ENCODE data around the gene RUFY3.

RUFY3 gene

GRCh38 chr4:70746179-70746839, 24.5 kb downstream of the RUFY3 start:
- ChIA-PET CTCF (no interaction called here), POLR2A (no interaction called here)
- H3K36me3 ChIP-seq (ENCODE audit: control insufficient read depth in 2 of 2, insufficient read depth in 1 of 2, low read length in 2 of 2), result peaks cover 0 to 7% of the 10 kb centered on the region in 2 experiments; a peak in 2 of 3 replicates
- TF ChIP-seq ZSCAN18 (tag by site-specific recombination; IDR thresholded peaks at IDR 0.05), result no peak
- TF ChIP-seq ZNF404 (tag by site-specific recombination; IDR thresholded peaks at IDR 0.05), result no peak
- TF ChIP-seq HOXC10 (CRISPR knock-in tag; IDR thresholded peaks at IDR 0.05), result no peak
- TF ChIP-seq ATF2 (tag by site-specific recombination; IDR thresholded peaks at IDR 0.05; ENCODE audit: low read depth), result no peak
- TF ChIP-seq WT1 (tag by site-specific recombination; IDR thresholded peaks at IDR 0.05), result no peak
- no peak for TF ChIP-seq ZNF114 (tag by site-specific recombination; IDR thresholded peaks at IDR 0.05)
- TF ChIP-seq ZNF184 (tag by site-specific recombination; IDR thresholded peaks at IDR 0.05), result no peak
- no peak for TF ChIP-seq GLIS2 (tag by site-specific recombination; IDR thresholded peaks at IDR 0.05)
- TF ChIP-seq ZNF211 (tag by site-specific recombination; IDR thresholded peaks at IDR 0.05; ENCODE audit: low read depth), result no peak
- peaks cover 2% of the 10 kb centered on the region; the same call in 1 of the 2 replicates for H3K4me1 ChIP-seq (ENCODE audit: control insufficient read depth, insufficient read depth, low read length)
- no peak overlapping the region for H3K27ac ChIP-seq (ENCODE audit: extremely low read depth, low read depth, low read length)
- H3K9me3 ChIP-seq (ENCODE audit: control insufficient read depth, insufficient read depth, low read depth, low read length), result no peaks in the 10 kb centered on the region
- H3K4me3 ChIP-seq (ENCODE audit: low read depth, low read length), result no peak overlapping the region

- Histone ChIP-seq H3K4me3 (ENCODE audit: low read depth, low read length) (no peak overlapping the region), H3K4me1 (ENCODE audit: control insufficient read depth, insufficient read depth, low read length) (no peaks in the 10 kb centered on the region), H3K27ac (ENCODE audit: extremely low read depth, low read depth, low read length) (no peak overlapping the region), H3K36me3 (ENCODE audit: control insufficient read depth in 2 of 2, insufficient read depth in 1 of 2, low read length in 2 of 2) (peaks cover 0 to 7% of the 10 kb centered on the region in 2 experiments; a peak in 2 of 3 replicates), H3K9me3 (ENCODE audit: control insufficient read depth, insufficient read depth, low read depth, low read length) (no peaks in the 10 kb centered on the region)
- TF ChIP-seq ZNF416 (tag by site-specific recombination; IDR thresholded peaks at IDR 0.05) (no peak), ZNF26 (tag by site-specific recombination; IDR thresholded peaks at IDR 0.05) (no peak), GFI1B (tag by site-specific recombination; IDR thresholded peaks at IDR 0.05) (no peak), TRIM28 (IDR thresholded peaks at IDR 0.05; ENCODE audit: borderline replicate concordance, low read length) (no peak)
- ChIA-PET CTCF (no interaction called here), POLR2A (no interaction called here)
These were observed 26.1 kb downstream of the RUFY3 start for GRCh38 chr4:70747874-70748273.

- Histone ChIP-seq H3K4me1 (ENCODE audit: control insufficient read depth, insufficient read depth, low read length) (no peaks in the 10 kb centered on the region), H3K4me3 (ENCODE audit: low read depth, low read length) (no peak overlapping the region), H3K9me3 (ENCODE audit: control insufficient read depth, insufficient read depth, low read depth, low read length) (no peaks in the 10 kb centered on the region), H3K36me3 (ENCODE audit: control insufficient read depth in 2 of 2, insufficient read depth in 1 of 2, low read length in 2 of 2) (peaks cover 0 to 7% of the 10 kb centered on the region in 2 experiments; a peak in 2 of 3 replicates), H3K27ac (ENCODE audit: extremely low read depth, low read depth, low read length) (no peak overlapping the region)
- TF ChIP-seq EGR2 (tag by site-specific recombination; IDR thresholded peaks at IDR 0.05; ENCODE audit: low read depth) (no peak), ZBTB8A (tag by site-specific recombination; IDR thresholded peaks at IDR 0.05) (no peak), ZSCAN4 (tag by site-specific recombination; IDR thresholded peaks at IDR 0.05) (no peak), ZNF677 (tag by site-specific recombination; IDR thresholded peaks at IDR 0.05) (no peak), ZXDB (tag by site-specific recombination; IDR thresholded peaks at IDR 0.05) (no peak), ZNF266 (tag by site-specific recombination; IDR thresholded peaks at IDR 0.05; ENCODE audit: low read depth) (no peak), ZNF830 (tag by site-specific recombination; IDR thresholded peaks at IDR 0.05; ENCODE audit: low read depth) (no peak), ZNF404 (tag by site-specific recombination; IDR thresholded peaks at IDR 0.05) (no peak), ZBTB21 (tag by site-specific recombination; IDR thresholded peaks at IDR 0.05) (no peak), KLF17 (tag by site-specific recombination; IDR thresholded peaks at IDR 0.05) (no peak), GFI1B (tag by site-specific recombination; IDR thresholded peaks at IDR 0.05) (no peak), ZNF354C (tag by site-specific recombination; IDR thresholded peaks at IDR 0.05; ENCODE audit: borderline replicate concordance, low read depth) (no peak), ZNF561 (tag by site-specific recombination; IDR thresholded peaks at IDR 0.05; ENCODE audit: borderline replicate concordance) (no peak)
- CTCF ChIA-PET, result no interaction called here
- POLR2A ChIA-PET, result no interaction called here
These were observed 27.5 kb downstream of the RUFY3 start for GRCh38 chr4:70749313-70749712.
